NCI-H1930 (cell line): ENCODE results near the gene C3orf70.
"Not testable (repeated sequence)": the region's sequence is repeated elsewhere in the genome, so short reads cannot be mapped to it uniquely, and the experiment has no call there.

Experiments
- DNase-seq, 2 experiments: peaks; one replicate each; lab custom pipeline; 2025; lab: John Stamatoyannopoulos, UW

Gene C3orf70

GRCh38 chr3:185151101-185151963, 1.5 kb downstream of the C3orf70 start:
- no peak for DNase-seq

- DNase-seq, result no peak
These were observed 2.3 kb downstream of the C3orf70 start for GRCh38 chr3:185150561-185150960.

- DNase-seq, result no peak
These were observed 3.3 kb downstream of the C3orf70 start for GRCh38 chr3:185149591-185149990.

- DNase-seq, result no peak
These were observed 7.3 kb downstream of the C3orf70 start for GRCh38 chr3:185145511-185145910.

DNA sequence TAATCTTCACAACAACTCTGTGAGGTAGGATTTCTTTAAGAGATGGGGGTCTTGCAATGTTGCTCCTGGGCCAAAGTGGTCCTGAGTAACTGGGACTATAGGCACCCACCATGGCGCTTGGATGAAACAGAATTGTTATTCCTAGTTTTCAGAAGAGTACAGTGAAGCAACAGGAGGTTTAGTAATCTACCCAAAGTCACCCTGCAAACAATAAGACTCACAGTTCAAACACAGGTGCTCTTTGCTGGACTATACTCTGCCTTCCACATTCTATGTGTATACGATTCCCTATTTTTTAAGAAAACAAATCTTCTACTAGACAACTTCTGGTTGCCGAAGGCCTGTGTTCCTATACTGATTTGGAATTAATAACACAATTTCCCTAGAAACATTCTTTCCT, 8.1 kb downstream of the C3orf70 start:
- DNase-seq, result no peak

- no peak for DNase-seq
These were observed 15.0 kb downstream of the C3orf70 start for GRCh38 chr3:185137821-185138220.

- no peak for DNase-seq
These were observed 18.4 kb downstream of the C3orf70 start for GRCh38 chr3:185134509-185134908.

DNA sequence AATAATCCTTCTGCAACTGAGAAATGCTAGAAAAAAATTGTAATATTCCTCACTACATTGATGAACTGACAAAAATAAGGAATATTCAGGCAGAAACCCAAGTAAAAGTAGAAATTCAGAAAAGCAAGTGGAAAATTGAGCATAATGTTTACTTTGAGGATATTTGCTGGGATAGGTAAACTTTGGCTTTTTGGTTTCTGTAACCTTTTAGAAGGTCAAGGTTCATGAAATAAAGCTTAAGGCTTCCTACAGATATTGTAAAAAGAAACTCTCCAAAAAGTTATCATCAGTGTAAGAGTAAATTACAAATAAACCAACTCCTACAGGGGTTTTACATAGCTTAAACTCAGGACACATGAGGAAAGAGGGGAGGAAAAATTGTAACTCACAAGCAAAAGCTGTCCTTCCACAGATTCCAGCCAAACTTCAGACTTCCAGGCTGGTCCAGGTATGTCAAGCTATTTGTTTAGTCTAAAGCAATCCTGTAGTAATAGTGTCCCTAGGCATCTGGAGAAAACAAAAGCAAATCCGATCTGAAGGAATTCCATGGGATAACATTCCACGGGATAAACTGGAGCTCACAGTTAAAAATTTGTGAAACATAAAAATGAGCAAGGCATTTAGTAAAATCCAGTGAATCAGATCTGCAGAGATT, 21.1 kb downstream of the C3orf70 start:
- no peak for DNase-seq

- no peak for DNase-seq
These were observed 23.8 kb downstream of the C3orf70 start for GRCh38 chr3:185129083-185129482.

DNA sequence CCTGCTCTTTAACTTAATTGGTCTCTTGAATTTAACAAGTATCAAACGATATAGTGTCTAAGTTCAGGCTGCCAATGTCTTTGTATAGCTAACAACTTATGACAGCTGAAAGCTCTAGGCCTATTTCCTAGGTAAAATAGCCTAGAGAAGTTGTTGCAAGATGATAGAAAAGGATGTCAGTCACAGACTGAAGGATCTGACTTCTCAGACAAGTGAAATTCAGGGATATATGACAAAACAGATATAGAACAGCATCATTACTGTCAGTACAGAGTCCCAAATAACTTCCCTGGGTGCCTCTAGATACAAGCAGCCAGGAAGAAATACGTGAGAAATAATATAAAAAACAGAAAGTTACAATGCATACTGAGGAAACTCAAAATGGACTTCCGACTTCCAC, 26.7 kb downstream of the C3orf70 start:
- no peak for DNase-seq

GRCh38 chr3:185120126-185120525, 32.7 kb downstream of the C3orf70 start:
- DNase-seq, result no peak

- no peak for DNase-seq
These were observed 37.5 kb downstream of the C3orf70 start for GRCh38 chr3:185115371-185115770.

- no peak for DNase-seq
These were observed 38.1 kb downstream of the C3orf70 start for GRCh38 chr3:185114756-185115155.

GRCh38 chr3:185112186-185112585, 40.7 kb downstream of the C3orf70 start:
- no peak for DNase-seq

DNA sequence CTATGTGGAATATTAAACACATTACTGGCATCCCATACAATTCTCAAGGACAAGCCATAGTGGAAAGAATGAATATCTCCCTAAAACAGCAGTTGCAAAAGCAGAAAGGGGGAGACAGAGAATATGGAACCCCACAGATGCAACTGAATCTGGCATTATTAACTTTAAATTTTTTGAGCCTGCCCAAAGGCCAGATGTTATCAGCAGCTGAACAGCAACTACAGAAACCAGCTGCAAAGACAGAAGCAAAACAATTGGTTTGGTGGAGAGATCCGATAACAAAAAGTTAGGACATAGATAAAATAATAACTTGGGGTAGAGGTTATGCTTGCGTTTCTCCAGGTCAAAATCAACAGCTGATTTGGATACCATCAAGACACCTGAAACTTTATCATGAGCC, 43.8 kb downstream of the C3orf70 start:
- DNase-seq, result not testable (repeated sequence)

DNA sequence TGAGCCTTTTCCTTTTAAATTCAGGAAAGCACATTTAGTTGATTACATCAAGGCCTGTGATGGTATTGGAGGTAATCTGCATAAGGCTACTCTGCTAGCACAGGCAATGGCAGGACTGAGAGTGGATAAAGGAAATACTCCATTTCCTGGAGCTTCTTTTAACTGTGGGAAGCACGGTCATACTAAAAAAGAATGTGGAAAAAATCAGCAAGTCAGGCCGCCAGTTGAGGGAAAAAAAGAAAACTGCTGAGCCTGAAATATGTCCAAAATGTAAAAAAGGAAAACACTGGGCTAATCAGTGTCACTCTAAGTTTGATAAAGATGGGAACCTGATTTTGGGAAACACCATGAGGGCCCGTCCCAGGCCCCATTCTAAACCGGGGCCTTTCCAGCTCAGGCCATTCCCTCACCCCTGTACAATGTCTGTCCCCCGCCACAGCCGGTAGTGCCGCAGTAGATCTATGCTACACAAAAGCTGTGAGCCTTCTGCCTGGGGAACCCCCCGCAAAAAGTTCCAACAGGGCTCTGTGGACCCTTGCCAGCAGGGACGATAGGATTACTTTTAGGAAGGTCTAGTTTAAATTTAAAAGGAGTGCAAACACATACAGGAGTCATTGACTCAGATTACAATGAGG, 46.5 kb downstream of the C3orf70 start:
- not testable (repeated sequence) for DNase-seq

DNA sequence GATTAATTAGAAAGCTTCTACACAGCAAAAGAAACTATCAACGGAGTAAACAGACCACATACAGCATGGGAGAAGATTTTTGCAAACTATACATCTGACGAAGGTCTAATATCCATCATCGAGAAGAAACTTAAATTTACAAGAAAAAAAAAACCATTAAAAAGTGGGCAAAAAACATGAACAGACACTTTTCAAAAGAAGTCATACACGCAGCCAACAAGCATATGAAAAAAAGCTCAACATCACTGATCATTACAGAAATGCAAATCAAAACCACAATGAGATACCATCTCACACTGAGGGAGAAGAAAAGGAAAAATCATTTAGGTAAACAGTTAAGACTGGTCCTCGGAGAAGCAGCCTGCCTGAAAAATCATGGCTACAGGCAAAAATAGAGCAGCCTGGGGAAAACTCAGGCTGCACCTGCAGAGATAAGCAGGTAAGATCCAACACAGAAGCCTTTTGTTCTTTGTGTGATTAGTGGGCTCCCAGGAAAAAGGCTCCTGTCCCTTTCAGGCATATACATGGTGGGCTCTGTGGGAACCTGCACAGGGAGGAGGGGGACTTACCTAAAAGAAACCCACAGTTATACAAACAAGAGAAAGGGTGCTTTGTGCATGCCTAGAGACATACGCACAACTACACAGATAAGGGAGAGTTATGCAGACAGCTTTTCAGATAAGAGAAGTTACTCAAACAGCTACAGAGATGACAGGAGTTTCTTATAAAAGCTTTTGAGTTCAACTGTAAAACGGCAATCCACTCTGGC, 49.3 kb downstream of the C3orf70 start:
- no peak for DNase-seq

DNA sequence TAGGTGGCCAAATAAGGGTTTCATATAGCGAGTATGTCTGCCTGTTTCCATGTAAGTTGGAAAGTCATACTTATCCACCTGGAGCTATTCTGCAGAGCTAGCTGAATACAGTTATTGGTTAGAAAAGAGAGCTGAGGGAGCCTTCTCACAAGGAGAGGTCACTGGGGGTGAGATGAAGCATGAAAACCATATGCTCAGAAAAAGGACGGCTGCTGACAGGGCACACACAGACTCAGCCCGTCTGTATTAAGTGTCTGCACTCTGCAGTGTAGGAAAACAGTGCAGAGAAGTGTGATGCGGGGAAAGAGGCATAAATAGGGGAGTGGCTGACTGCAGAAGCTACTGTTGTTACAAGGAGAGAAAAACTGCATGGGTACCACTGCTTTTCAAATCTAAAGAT, 58.2 kb downstream of the C3orf70 start:
- DNase-seq, result no peak

DNA sequence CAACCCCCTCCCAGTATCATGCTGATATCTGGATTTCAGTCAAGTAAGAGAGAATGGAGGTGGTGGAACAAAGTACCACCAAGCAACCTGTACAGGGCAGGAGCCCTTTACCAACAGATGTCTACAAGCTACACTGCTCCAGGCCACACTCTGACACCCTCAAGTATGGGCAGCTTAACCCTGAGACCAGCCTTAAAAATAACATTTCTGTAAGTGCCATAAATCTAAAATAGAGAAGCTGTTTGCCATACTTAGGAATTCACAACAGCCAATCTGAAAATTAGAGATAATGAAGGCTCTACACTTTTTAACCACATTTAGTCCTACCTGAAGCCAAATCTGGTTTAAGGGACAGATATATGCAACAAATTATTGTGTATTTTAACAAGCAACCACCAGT, 59.7 kb downstream of the C3orf70 start:
- no peak for DNase-seq

- no peak for DNase-seq
These were observed 62.0 kb downstream of the C3orf70 start for GRCh38 chr3:185090811-185091210.

GRCh38 chr3:185089751-185090150, 63.1 kb downstream of the C3orf70 start:
- DNase-seq, result no peak

- DNase-seq, result no peak
These were observed 63.5 kb downstream of the C3orf70 start for GRCh38 chr3:185089343-185089742.
